Eye (tissue), 1 donor: ENCODE data around the gene DR1.

Source experiments
- DNase-seq: peaks from one replicate; pipeline ENCODE4 v3.0.0-alpha.2; 2015

The DR1 gene

DNA sequence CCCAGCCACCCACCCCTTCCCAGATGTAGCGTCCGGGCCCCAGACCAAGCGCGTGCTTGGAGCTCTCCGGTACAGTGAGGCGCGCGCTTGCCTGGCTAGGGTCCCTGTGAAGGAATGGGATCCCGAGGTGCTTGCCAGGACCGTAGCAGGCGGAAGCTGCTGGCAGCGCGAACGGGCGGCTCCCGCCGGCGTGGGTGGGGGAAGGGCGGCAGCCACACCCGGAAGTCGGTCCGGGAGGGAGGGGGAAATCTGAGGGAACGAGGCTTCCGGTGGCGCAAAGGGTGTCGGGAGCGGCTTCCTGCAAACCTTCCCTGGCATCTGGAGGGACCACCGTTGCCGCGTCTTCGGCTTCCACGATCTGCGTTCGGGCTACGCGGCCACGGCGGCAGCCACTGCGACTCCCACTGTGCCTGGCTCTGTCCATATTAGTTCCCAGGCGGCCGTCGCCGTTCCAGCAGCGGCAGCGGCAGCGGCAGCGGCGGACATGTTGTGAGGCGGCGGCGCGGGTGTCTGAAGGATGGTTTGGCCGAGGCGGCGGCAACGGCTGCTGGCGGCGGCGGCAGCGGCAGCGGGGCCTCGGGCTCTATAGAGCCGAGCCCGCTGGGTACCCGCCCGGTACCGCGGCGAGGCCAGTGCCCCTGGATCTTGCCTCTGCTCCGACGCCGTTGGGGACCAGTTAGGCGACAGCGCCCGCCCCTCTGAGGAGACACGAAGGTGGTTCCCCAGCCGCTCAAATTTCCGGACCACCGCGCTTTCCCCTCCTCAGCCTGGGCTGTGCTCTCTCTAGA, at the start of gene DR1:
TSS of gene DR1 (plus strand) at position 275 of the 788 bp plus-strand sequence. CDS start 739 bp downstream, outside the sequence.
- DNase-seq: peak; percentile 98

GRCh38 chr1:93296555-93297154, 49.1 kb upstream of the DR1 start:
- DNase-seq: no peak

DNA sequence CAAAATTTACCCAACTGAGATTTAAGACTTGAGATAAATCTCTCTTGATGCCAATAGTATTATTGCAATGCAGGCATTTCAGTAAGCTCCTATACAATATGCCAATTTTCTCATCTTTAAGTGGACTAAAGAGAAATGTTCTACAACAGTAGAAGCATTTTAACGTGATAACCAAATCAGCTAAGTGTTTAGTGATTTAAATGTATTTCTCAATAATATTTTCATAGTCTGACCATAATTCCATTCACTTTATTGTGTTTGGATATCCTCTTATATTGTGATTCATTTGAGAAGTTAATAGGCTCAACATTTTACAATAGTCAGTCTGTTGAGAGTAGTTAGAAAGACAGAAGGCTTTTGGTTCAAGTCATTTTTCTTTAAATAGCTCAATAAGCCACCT, 44.6 kb upstream of the DR1 start:
- no peak for DNase-seq

DNA sequence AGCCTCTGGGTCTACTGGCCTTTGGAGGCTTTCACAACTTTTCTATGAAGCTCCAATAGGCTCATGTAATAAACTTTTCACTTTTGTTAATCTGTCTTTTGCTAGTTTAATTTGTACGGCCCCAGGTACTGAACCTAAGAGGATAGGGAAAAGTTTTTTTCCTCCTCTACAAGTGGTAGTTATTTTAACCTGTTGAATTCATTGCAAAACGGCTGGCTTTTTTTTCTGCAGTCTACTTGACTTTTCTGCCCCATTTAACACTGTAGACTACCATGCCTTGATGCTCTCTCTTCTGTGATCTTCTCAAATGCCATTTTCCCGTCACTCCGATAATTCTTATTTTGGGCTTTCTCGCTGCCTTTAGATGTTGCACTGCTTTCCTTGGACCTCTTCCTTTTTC, 43.6 kb upstream of the DR1 start:
- DNase-seq: no peak

DNA sequence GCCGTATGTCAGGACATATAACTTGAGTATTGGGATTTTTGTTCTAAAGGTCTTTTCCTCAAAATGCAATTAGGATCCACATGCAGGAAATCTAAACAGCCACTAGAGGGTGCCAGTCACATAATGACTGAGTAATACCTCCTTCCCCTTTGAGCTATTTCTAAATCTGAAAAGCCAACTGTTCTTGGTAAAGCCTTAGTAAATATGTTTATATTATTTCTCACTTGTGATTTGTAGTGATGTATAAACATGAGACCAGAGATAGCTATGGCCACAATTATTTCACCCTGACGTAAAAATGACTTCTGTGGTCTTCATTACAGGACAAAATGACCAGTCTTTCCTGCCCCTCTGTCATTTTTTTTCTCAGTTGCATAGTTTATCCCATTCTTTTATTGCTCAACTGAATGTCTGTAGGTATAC, 41.0 kb upstream of the DR1 start:
- peak; percentile 77 for DNase-seq

GRCh38 chr1:93306920-93307319, 38.8 kb upstream of the DR1 start:
- no peak for DNase-seq

- no peak for DNase-seq
Observed at GRCh38 chr1:93313026-93313425, 32.7 kb upstream of the DR1 start.

- no peak for DNase-seq
Observed at GRCh38 chr1:93317207-93317606, 28.5 kb upstream of the DR1 start.

GRCh38 chr1:93317943-93318342, 27.8 kb upstream of the DR1 start:
- no peak for DNase-seq

GRCh38 chr1:93321720-93322119, 24.0 kb upstream of the DR1 start:
- DNase-seq: no peak

DNA sequence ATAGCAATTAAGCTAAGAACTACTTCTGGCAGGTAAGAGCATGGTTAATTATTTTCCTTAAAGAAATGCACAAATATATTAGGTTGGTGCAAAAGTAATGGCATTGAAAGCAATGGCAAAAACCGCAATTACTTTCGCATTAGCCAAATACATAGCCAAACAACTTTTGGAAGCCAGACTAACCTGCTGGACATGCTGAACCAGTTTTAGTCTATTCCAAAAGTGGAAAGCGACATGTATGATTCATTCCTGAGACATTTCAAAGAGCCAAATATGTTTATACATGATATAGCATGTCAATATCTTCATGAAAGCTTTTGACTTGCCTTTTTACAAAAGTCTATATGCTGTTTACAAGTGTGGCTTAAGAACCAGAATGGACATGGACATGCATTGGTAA, 23.4 kb upstream of the DR1 start:
- DNase-seq: peak; percentile 43

GRCh38 chr1:93323185-93323820, 22.4 kb upstream of the DR1 start:
- DNase-seq: no peak

DNA sequence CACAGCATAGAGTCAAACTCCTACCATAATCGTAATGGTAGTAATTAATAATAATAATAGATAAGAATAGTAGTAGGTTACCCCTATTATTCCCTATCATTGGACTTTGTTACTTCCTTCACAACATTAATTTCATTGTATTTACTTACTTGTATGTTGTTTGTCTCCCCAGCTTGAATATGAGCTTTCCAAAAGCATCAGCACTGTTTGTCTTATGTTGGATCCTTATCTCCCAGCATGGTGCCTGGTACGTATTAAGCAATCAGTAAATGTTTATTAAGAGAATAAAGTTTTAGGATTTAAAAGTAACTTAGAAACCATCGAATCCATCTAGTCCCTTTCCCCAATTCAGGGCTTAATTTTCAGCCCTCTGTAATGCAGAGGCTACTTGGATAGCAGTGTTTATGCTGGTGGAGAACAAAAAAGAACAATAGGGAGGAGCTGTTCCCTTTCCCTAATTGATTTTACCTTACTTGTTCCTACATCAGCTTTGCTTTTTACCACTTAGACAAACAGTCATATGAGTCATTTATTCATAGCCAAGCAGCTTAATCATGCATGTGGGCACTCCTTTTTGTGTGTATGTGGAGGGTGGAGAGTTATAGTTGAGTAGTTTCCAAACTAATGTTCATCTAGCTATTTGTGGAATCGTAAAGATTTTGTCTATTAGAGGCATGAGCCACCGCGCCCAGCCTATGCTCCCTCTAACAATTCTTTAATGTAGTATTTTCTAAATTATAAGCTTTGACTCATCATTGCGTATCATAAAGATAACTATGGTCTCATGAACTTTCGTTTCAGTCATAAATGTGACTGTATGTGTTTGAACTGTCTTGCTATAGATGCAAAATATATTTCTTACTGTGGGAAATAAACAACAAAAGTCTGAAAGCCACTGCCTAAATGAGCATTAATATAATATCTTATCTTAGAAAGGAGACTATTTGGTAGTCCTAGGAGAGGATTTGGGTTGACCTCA, 20.9 kb upstream of the DR1 start:
- DNase-seq: no peak

GRCh38 chr1:93328809-93329760, 16.6 kb upstream of the DR1 start:
- peak; percentile 62 for DNase-seq

GRCh38 chr1:93330196-93330595, 15.5 kb upstream of the DR1 start:
- no peak for DNase-seq

DNA sequence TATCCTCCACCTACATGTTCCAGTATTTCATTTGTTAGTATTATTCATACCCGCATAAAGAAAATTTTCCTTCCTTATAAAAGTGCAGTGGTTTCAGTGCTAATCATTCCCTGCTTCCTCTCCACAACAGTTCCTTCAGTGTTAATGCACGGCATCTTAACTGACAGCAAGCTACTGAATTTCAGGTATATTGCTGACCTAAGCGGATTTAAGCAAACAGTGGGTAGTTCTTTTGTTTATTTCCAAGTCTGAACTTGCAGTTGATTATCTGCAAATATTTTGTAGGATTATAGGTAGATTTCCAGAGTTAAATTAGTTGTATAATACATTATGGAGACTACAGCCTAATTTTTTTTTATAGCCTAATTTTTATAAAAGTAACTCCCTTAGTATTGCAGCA, 15.1 kb upstream of the DR1 start:
- no peak for DNase-seq

GRCh38 chr1:93331412-93331811, 14.3 kb upstream of the DR1 start:
- no peak for DNase-seq

GRCh38 chr1:93332368-93332767, 13.3 kb upstream of the DR1 start:
- DNase-seq: no peak

- no peak for DNase-seq
Observed at GRCh38 chr1:93338387-93339146, 7.1 kb upstream of the DR1 start.

DNA sequence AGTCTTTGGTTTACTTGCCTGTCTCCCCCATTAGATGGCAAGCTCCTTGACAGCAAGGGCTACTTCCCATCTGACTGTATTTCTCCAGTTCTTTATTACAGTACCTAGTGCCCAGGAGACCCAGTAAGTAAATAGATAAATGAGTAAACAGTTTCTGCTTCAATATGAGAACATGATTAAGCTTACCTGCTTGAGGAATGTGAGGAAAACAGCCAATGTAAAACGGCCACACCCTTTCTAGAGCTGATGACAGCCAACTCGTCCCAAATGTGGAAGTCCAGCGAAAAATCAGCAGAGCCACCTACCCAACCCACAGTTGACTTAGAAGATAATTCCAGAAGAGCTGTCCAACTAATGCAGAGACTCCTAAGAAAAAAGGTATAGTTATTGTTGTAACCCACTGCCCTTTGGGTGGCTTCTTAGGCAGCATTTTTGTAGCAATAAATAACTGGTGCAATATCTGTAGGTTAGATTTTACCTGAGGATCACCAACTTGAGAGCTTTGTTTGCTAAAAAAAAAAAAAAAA, 6.5 kb upstream of the DR1 start:
- DNase-seq: no peak

- DNase-seq: no peak
Observed at GRCh38 chr1:93340090-93340489, 5.6 kb upstream of the DR1 start.
